ENCODE measurements around the gene EXOC8. TPM values are rescaled to one million over a fixed set of nuclear protein-coding genes. Genes with fewer than 3 reads are reported as not detected.

EXOC8 gene
- total RNA-seq, 3 donors from 2014 or later (not counting 1 experiment from before 2014, with no cell fraction given) = 29.0 to 37.1 (median 34.7) TPM

DNA sequence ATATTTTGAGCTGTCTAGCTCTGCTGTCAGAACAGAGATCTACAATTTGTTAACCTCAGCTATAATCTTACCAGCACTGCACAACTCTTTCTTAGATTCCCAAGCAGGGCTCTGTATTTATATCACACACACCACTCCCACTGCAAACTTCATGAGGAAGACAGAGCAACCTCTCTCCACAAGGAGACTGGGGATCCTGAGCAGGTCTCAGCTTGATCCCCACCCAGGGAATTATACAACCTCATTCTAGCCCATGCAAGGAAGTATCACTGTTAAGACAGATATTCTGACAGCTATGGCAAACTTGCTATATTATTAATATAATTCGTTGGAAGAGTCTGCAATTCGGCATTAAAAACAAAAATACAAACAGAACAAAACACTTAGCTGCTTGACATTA is 44.1 kb upstream of the EXOC8 start:
- DNase-seq = no peak

GRCh38 chr1:231376875-231377549 is 39.4 kb upstream of the EXOC8 start:
- Histone ChIP-seq H3K36me3 (ENCODE audit: control insufficient read depth, insufficient read depth, low read length) (no peaks in the 10 kb centered on the region), H3K4me3 (ENCODE audit: low read length) (no peak overlapping the region), H3K27ac (ENCODE audit: low read length) (no peak overlapping the region), H3K9me3 (ENCODE audit: control insufficient read depth, insufficient read depth, low read length) (no peaks in the 10 kb centered on the region), H3K4me1 (ENCODE audit: control insufficient read depth, insufficient read depth, low read length) (peaks cover 4% of the 10 kb centered on the region), H3K27me3 (ENCODE audit: control insufficient read depth, insufficient read depth, low read length) (no peaks in the 10 kb centered on the region)
- DNase-seq = no peak
- ATAC-seq = peak in 1 of 3 donors; percentile 21
- no peak overlapping the region for H3K4me3 Mint-ChIP-seq
- intact Hi-C loops (cut with micrococcal nuclease) = no loop called here
- 64% methylated on average over 5 of the region's 5 CpGs for WGBS (ENCODE audit: insufficient coverage)
- no peak for TF ChIP-seq CTCF (IDR thresholded peaks at IDR 0.05)
- peaks cover 36 to 38% of the 10 kb centered on the region in 2 donors for H3K4me1 Mint-ChIP-seq
- no peaks in the 10 kb centered on the region for H3K9me3 Mint-ChIP-seq
- H3K27ac Mint-ChIP-seq = peak overlapping the region in 1 of 2 donors; percentile 56
- H3K36me3 Mint-ChIP-seq = no peaks in the 10 kb centered on the region
- H3K27me3 Mint-ChIP-seq (ENCODE audit: low read depth in 2 of 2) = no peaks in the 10 kb centered on the region

More for the DNA sequence above, 44.1 kb upstream of the EXOC8 start:
- no peaks in the 10 kb centered on the region for H3K27me3 ChIP-seq (ENCODE audit: control insufficient read depth, insufficient read depth, low read length)
- ATAC-seq = no peak
- peaks cover 30 to 32% of the 10 kb centered on the region in 2 donors for H3K4me1 Mint-ChIP-seq
- no peak overlapping the region for H3K4me3 Mint-ChIP-seq
- 100% methylated on average over 2 of the region's 2 CpGs for WGBS (ENCODE audit: insufficient coverage)
- H3K9me3 Mint-ChIP-seq = no peaks in the 10 kb centered on the region
- no peaks in the 10 kb centered on the region for H3K36me3 Mint-ChIP-seq
- H3K4me3 ChIP-seq (ENCODE audit: low read length) = no peak overlapping the region
- no peak overlapping the region for H3K27ac Mint-ChIP-seq
- no peaks in the 10 kb centered on the region for H3K36me3 ChIP-seq (ENCODE audit: control insufficient read depth, insufficient read depth, low read length)
- H3K27ac ChIP-seq (ENCODE audit: low read length) = no peak overlapping the region
- peaks cover under 1% of the 10 kb centered on the region for H3K4me1 ChIP-seq (ENCODE audit: control insufficient read depth, insufficient read depth, low read length)
- TF ChIP-seq CTCF (IDR thresholded peaks at IDR 0.05) = no peak
- intact Hi-C loops (cut with micrococcal nuclease) = no loop called here
- H3K9me3 ChIP-seq (ENCODE audit: control insufficient read depth, insufficient read depth, low read length) = no peaks in the 10 kb centered on the region
- H3K27me3 Mint-ChIP-seq (ENCODE audit: low read depth in 2 of 2) = no peaks in the 10 kb centered on the region

GRCh38 chr1:231376101-231376500 is 38.4 kb upstream of the EXOC8 start:
- Mint-ChIP-seq H3K27me3 (ENCODE audit: low read depth in 2 of 2) (no peaks in the 10 kb centered on the region), H3K27ac (no peak overlapping the region), H3K36me3 (no peaks in the 10 kb centered on the region), H3K4me1 (peaks cover 34 to 36% of the 10 kb centered on the region in 2 donors), H3K9me3 (no peaks in the 10 kb centered on the region), H3K4me3 (no peak overlapping the region)
- 95% methylated on average over 1 of the region's 4 CpGs for WGBS (ENCODE audit: insufficient coverage)
- DNase-seq (no peak), ATAC-seq (no peak)
- Histone ChIP-seq H3K4me3 (ENCODE audit: low read length) (no peak overlapping the region), H3K4me1 (ENCODE audit: control insufficient read depth, insufficient read depth, low read length) (peaks cover 4% of the 10 kb centered on the region), H3K27me3 (ENCODE audit: control insufficient read depth, insufficient read depth, low read length) (no peaks in the 10 kb centered on the region), H3K27ac (ENCODE audit: low read length) (no peak overlapping the region), H3K36me3 (ENCODE audit: control insufficient read depth, insufficient read depth, low read length) (no peaks in the 10 kb centered on the region), H3K9me3 (ENCODE audit: control insufficient read depth, insufficient read depth, low read length) (no peaks in the 10 kb centered on the region)
- intact Hi-C loops (cut with micrococcal nuclease) = no loop called here
- no peak for TF ChIP-seq CTCF (IDR thresholded peaks at IDR 0.05)

GRCh38 chr1:231374394-231374793 is 36.7 kb upstream of the EXOC8 start:
- peaks cover 2% of the 10 kb centered on the region for H3K36me3 ChIP-seq (ENCODE audit: control insufficient read depth, insufficient read depth, low read length)
- no peak for ATAC-seq
- no peak for DNase-seq
- intact Hi-C loops (cut with micrococcal nuclease) = no loop called here
- no peaks in the 10 kb centered on the region for H3K27me3 ChIP-seq (ENCODE audit: control insufficient read depth, insufficient read depth, low read length)
- Mint-ChIP-seq H3K4me1 (peaks cover 28 to 34% of the 10 kb centered on the region in 2 donors), H3K27me3 (ENCODE audit: low read depth in 2 of 2) (no peaks in the 10 kb centered on the region), H3K4me3 (no peak overlapping the region), H3K27ac (no peak overlapping the region), H3K36me3 (no peaks in the 10 kb centered on the region), H3K9me3 (no peaks in the 10 kb centered on the region)
- H3K4me3 ChIP-seq (ENCODE audit: low read length) = no peak overlapping the region
- no peak overlapping the region for H3K27ac ChIP-seq (ENCODE audit: low read length)
- 89% methylated on average over 3 of the region's 4 CpGs for WGBS (ENCODE audit: insufficient coverage)
- H3K9me3 ChIP-seq (ENCODE audit: control insufficient read depth, insufficient read depth, low read length) = no peaks in the 10 kb centered on the region
- H3K4me1 ChIP-seq (ENCODE audit: control insufficient read depth, insufficient read depth, low read length) = peaks cover 4% of the 10 kb centered on the region
- TF ChIP-seq CTCF (IDR thresholded peaks at IDR 0.05) = no peak

Data from natural killer cell (primary cell).